Measurements from ENCODE around the gene ST3GAL3.

ST3GAL3 gene

GRCh38 chr1:43750083-43750482, 42.7 kb downstream of the ST3GAL3 start:
- Histone ChIP-seq H3K9ac (ENCODE audit: low read depth in 1 of 2, low read length in 2 of 2) (no peak overlapping the region), H3K27ac (ENCODE audit: low read depth, low read length) (no peak overlapping the region), H3K4me1 (ENCODE audit: control insufficient read depth in 1 of 2, insufficient read depth in 2 of 2, low read length in 2 of 2) (no peaks in the 10 kb centered on the region), H3K27me3 (ENCODE audit: control insufficient read depth in 1 of 2, insufficient read depth in 2 of 2, low read length in 2 of 2) (no peaks in the 10 kb centered on the region), H3K36me3 (ENCODE audit: control insufficient read depth in 1 of 2, insufficient read depth in 2 of 2, low read length in 2 of 2) (no peaks in the 10 kb centered on the region), H3K9me3 (ENCODE audit: control insufficient read depth in 1 of 2, low read length in 2 of 2) (no peaks in the 10 kb centered on the region), H3K4me3 (ENCODE audit: low read depth in 1 of 2, low read length in 2 of 2) (no peak overlapping the region)

GRCh38 chr1:43753422-43753821, 46.1 kb downstream of the ST3GAL3 start:
- Histone ChIP-seq H3K27me3 (ENCODE audit: control insufficient read depth in 1 of 2, insufficient read depth in 2 of 2, low read length in 2 of 2) (no peaks in the 10 kb centered on the region), H3K4me1 (ENCODE audit: control insufficient read depth in 1 of 2, insufficient read depth in 2 of 2, low read length in 2 of 2) (peaks cover 0 to 7% of the 10 kb centered on the region in 2 donors), H3K36me3 (ENCODE audit: control insufficient read depth in 1 of 2, insufficient read depth in 2 of 2, low read length in 2 of 2) (no peaks in the 10 kb centered on the region), H3K9ac (ENCODE audit: low read depth in 1 of 2, low read length in 2 of 2) (no peak overlapping the region), H3K4me3 (ENCODE audit: low read depth in 1 of 2, low read length in 2 of 2) (no peak overlapping the region), H3K27ac (ENCODE audit: low read depth, low read length) (no peak overlapping the region), H3K9me3 (ENCODE audit: control insufficient read depth in 1 of 2, low read length in 2 of 2) (no peaks in the 10 kb centered on the region)

- Histone ChIP-seq H3K27ac (ENCODE audit: low read depth, low read length) (no peak overlapping the region), H3K4me1 (ENCODE audit: control insufficient read depth in 1 of 2, insufficient read depth in 2 of 2, low read length in 2 of 2) (peaks cover 0 to 7% of the 10 kb centered on the region in 2 donors), H3K27me3 (ENCODE audit: control insufficient read depth in 1 of 2, insufficient read depth in 2 of 2, low read length in 2 of 2) (no peaks in the 10 kb centered on the region), H3K9me3 (ENCODE audit: control insufficient read depth in 1 of 2, low read length in 2 of 2) (no peaks in the 10 kb centered on the region), H3K36me3 (ENCODE audit: control insufficient read depth in 1 of 2, insufficient read depth in 2 of 2, low read length in 2 of 2) (no peaks in the 10 kb centered on the region), H3K9ac (ENCODE audit: low read depth in 1 of 2, low read length in 2 of 2) (no peak overlapping the region), H3K4me3 (ENCODE audit: low read depth in 1 of 2, low read length in 2 of 2) (no peak overlapping the region)
These were observed 47.6 kb downstream of the ST3GAL3 start for GRCh38 chr1:43754892-43755291.

GRCh38 chr1:43757343-43758053, 50.2 kb downstream of the ST3GAL3 start:
- H3K4me3 ChIP-seq (ENCODE audit: low read depth in 1 of 2, low read length in 2 of 2), result no peak overlapping the region
- H3K9me3 ChIP-seq (ENCODE audit: control insufficient read depth in 1 of 2, low read length in 2 of 2), result no peaks in the 10 kb centered on the region
- no peak overlapping the region for H3K27ac ChIP-seq (ENCODE audit: low read depth, low read length)
- H3K27me3 ChIP-seq (ENCODE audit: control insufficient read depth in 1 of 2, insufficient read depth in 2 of 2, low read length in 2 of 2), result no peaks in the 10 kb centered on the region
- no peaks in the 10 kb centered on the region for H3K36me3 ChIP-seq (ENCODE audit: control insufficient read depth in 1 of 2, insufficient read depth in 2 of 2, low read length in 2 of 2)
- H3K9ac ChIP-seq (ENCODE audit: low read depth in 1 of 2, low read length in 2 of 2), result no peak overlapping the region
- H3K4me1 ChIP-seq (ENCODE audit: control insufficient read depth in 1 of 2, insufficient read depth in 2 of 2, low read length in 2 of 2), result peaks cover 0 to 7% of the 10 kb centered on the region in 2 donors

- Histone ChIP-seq H3K27me3 (ENCODE audit: control insufficient read depth in 1 of 2, insufficient read depth in 2 of 2, low read length in 2 of 2) (no peaks in the 10 kb centered on the region), H3K27ac (ENCODE audit: low read depth, low read length) (no peak overlapping the region), H3K4me3 (ENCODE audit: low read depth in 1 of 2, low read length in 2 of 2) (no peak overlapping the region), H3K9me3 (ENCODE audit: control insufficient read depth in 1 of 2, low read length in 2 of 2) (no peaks in the 10 kb centered on the region), H3K9ac (ENCODE audit: low read depth in 1 of 2, low read length in 2 of 2) (no peak overlapping the region), H3K4me1 (ENCODE audit: control insufficient read depth in 1 of 2, insufficient read depth in 2 of 2, low read length in 2 of 2) (peaks cover 0 to 7% of the 10 kb centered on the region in 2 donors), H3K36me3 (ENCODE audit: control insufficient read depth in 1 of 2, insufficient read depth in 2 of 2, low read length in 2 of 2) (no peaks in the 10 kb centered on the region)
These were observed 53.5 kb downstream of the ST3GAL3 start for GRCh38 chr1:43760745-43761317.

- no peaks in the 10 kb centered on the region for H3K36me3 ChIP-seq (ENCODE audit: control insufficient read depth in 1 of 2, insufficient read depth in 2 of 2, low read length in 2 of 2)
- no peaks in the 10 kb centered on the region for H3K27me3 ChIP-seq (ENCODE audit: control insufficient read depth in 1 of 2, insufficient read depth in 2 of 2, low read length in 2 of 2)
- H3K4me3 ChIP-seq (ENCODE audit: low read depth in 1 of 2, low read length in 2 of 2), result no peak overlapping the region
- H3K4me1 ChIP-seq (ENCODE audit: control insufficient read depth in 1 of 2, insufficient read depth in 2 of 2, low read length in 2 of 2), result no peaks in the 10 kb centered on the region
- H3K9me3 ChIP-seq (ENCODE audit: control insufficient read depth in 1 of 2, low read length in 2 of 2), result no peaks in the 10 kb centered on the region
- H3K27ac ChIP-seq (ENCODE audit: low read depth, low read length), result no peak overlapping the region
- no peak overlapping the region for H3K9ac ChIP-seq (ENCODE audit: low read depth in 1 of 2, low read length in 2 of 2)
These were observed 56.2 kb downstream of the ST3GAL3 start for GRCh38 chr1:43763497-43763973.

GRCh38 chr1:43764581-43764980, 57.2 kb downstream of the ST3GAL3 start:
- Histone ChIP-seq H3K4me3 (ENCODE audit: low read depth in 1 of 2, low read length in 2 of 2) (no peak overlapping the region), H3K36me3 (ENCODE audit: control insufficient read depth in 1 of 2, insufficient read depth in 2 of 2, low read length in 2 of 2) (no peaks in the 10 kb centered on the region), H3K27me3 (ENCODE audit: control insufficient read depth in 1 of 2, insufficient read depth in 2 of 2, low read length in 2 of 2) (no peaks in the 10 kb centered on the region), H3K9ac (ENCODE audit: low read depth in 1 of 2, low read length in 2 of 2) (no peak overlapping the region), H3K9me3 (ENCODE audit: control insufficient read depth in 1 of 2, low read length in 2 of 2) (no peaks in the 10 kb centered on the region), H3K27ac (ENCODE audit: low read depth, low read length) (no peak overlapping the region), H3K4me1 (ENCODE audit: control insufficient read depth in 1 of 2, insufficient read depth in 2 of 2, low read length in 2 of 2) (no peaks in the 10 kb centered on the region)

- Histone ChIP-seq H3K4me1 (ENCODE audit: control insufficient read depth in 1 of 2, insufficient read depth in 2 of 2, low read length in 2 of 2) (no peaks in the 10 kb centered on the region), H3K27ac (ENCODE audit: low read depth, low read length) (no peak overlapping the region), H3K9me3 (ENCODE audit: control insufficient read depth in 1 of 2, low read length in 2 of 2) (no peaks in the 10 kb centered on the region), H3K36me3 (ENCODE audit: control insufficient read depth in 1 of 2, insufficient read depth in 2 of 2, low read length in 2 of 2) (no peaks in the 10 kb centered on the region), H3K4me3 (ENCODE audit: low read depth in 1 of 2, low read length in 2 of 2) (no peak overlapping the region), H3K27me3 (ENCODE audit: control insufficient read depth in 1 of 2, insufficient read depth in 2 of 2, low read length in 2 of 2) (no peaks in the 10 kb centered on the region), H3K9ac (ENCODE audit: low read depth in 1 of 2, low read length in 2 of 2) (no peak overlapping the region)
These were observed 58.9 kb downstream of the ST3GAL3 start for GRCh38 chr1:43766086-43766784.

GRCh38 chr1:43766818-43767525, 59.6 kb downstream of the ST3GAL3 start:
- Histone ChIP-seq H3K27me3 (ENCODE audit: control insufficient read depth in 1 of 2, insufficient read depth in 2 of 2, low read length in 2 of 2) (no peaks in the 10 kb centered on the region), H3K36me3 (ENCODE audit: control insufficient read depth in 1 of 2, insufficient read depth in 2 of 2, low read length in 2 of 2) (no peaks in the 10 kb centered on the region), H3K4me1 (ENCODE audit: control insufficient read depth in 1 of 2, insufficient read depth in 2 of 2, low read length in 2 of 2) (no peaks in the 10 kb centered on the region), H3K27ac (ENCODE audit: low read depth, low read length) (no peak overlapping the region), H3K4me3 (ENCODE audit: low read depth in 1 of 2, low read length in 2 of 2) (no peak overlapping the region), H3K9ac (ENCODE audit: low read depth in 1 of 2, low read length in 2 of 2) (no peak overlapping the region), H3K9me3 (ENCODE audit: control insufficient read depth in 1 of 2, low read length in 2 of 2) (no peaks in the 10 kb centered on the region)

GRCh38 chr1:43768168-43768567, 60.8 kb downstream of the ST3GAL3 start:
- Histone ChIP-seq H3K9me3 (ENCODE audit: control insufficient read depth in 1 of 2, low read length in 2 of 2) (no peaks in the 10 kb centered on the region), H3K27me3 (ENCODE audit: control insufficient read depth in 1 of 2, insufficient read depth in 2 of 2, low read length in 2 of 2) (no peaks in the 10 kb centered on the region), H3K36me3 (ENCODE audit: control insufficient read depth in 1 of 2, insufficient read depth in 2 of 2, low read length in 2 of 2) (no peaks in the 10 kb centered on the region), H3K27ac (ENCODE audit: low read depth, low read length) (no peak overlapping the region), H3K4me1 (ENCODE audit: control insufficient read depth in 1 of 2, insufficient read depth in 2 of 2, low read length in 2 of 2) (no peaks in the 10 kb centered on the region), H3K9ac (ENCODE audit: low read depth in 1 of 2, low read length in 2 of 2) (no peak overlapping the region), H3K4me3 (ENCODE audit: low read depth in 1 of 2, low read length in 2 of 2) (no peak overlapping the region)
